IgD-negative memory B cell (primary cell): ENCODE results near the gene IL20. TPM values are rescaled to one million over a fixed set of nuclear protein-coding genes. Genes with fewer than 3 reads are reported as not detected.
"Not testable (repeated sequence)": the region's sequence is repeated elsewhere in the genome, so short reads cannot be mapped to it uniquely, and the experiment has no call there.

Experiments
- H3K27ac Mint-ChIP-seq, 3 donors: one replicate each; pipeline ENCODE4 v1.8.0; 2020 to 2022; ENCODE audit warnings: mild to moderate bottlenecking in 3 of 3, mixed read lengths in 3 of 3, moderate library complexity in 1 of 3
- H3K27me3 Mint-ChIP-seq: one replicate; pipeline ENCODE4 v1.8.0; 2021; ENCODE audit warnings: mixed read lengths
- H3K36me3 Mint-ChIP-seq: one replicate; pipeline ENCODE4 v1.8.0; 2020; ENCODE audit warnings: mild to moderate bottlenecking, mixed read lengths
- H3K4me1 Mint-ChIP-seq, 3 donors: one replicate each; pipeline ENCODE4 v1.8.0; 2020 to 2022; ENCODE audit warnings: mixed read lengths in 3 of 3, mild to moderate bottlenecking in 1 of 3
- H3K4me3 Mint-ChIP-seq, 4 donors: one replicate each; pipeline ENCODE4 v1.8.0; 2020 to 2022; ENCODE audit warnings: mild to moderate bottlenecking in 4 of 4, mixed read lengths in 4 of 4, moderate library complexity in 3 of 4
- H3K9me3 Mint-ChIP-seq, 3 donors: one replicate each; pipeline ENCODE4 v1.8.0; 2020 to 2021; ENCODE audit warnings: mixed read lengths in 3 of 3, mild to moderate bottlenecking in 1 of 3
- polyA plus RNA-seq: library from polyadenylated mRNA; unstranded; fragments of 300-500 nt; fragmentation: Illumina TruSeq; gene quantifications from one replicate; pipeline ENCODE4 v1.2.3, GENCODE V29; 2021

IL20 gene
- polyA plus RNA-seq, 1 donor from 2014 or later: not detected

DNA sequence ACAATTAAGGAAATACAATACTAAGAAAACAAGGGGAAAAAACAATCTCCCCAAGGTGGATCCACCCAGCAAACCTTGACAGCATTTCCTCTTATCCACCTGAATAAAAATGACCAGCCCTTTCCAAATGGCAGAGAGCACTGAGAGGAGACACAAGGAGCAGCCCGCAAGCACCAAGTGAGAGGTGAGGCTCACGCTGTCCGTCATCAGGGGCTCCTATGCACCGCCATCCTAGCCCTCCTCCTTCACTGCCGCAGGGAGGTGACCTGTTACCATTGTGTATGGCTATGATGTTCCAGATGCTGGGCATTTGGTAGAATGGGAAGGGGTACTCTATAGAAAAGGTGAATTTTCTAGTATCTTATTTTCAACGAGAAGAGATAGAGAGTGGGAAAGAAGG lies 31.2 kb upstream of the IL20 start:
- peaks cover 7% of the 10 kb centered on the region for H3K27me3 Mint-ChIP-seq
- H3K27ac Mint-ChIP-seq: peak overlapping the region in 1 of 3 donors; percentile 75
- H3K4me1 Mint-ChIP-seq: peaks cover 28 to 43% (median 39%) of the 10 kb centered on the region in 3 donors
- H3K36me3 Mint-ChIP-seq: no peaks in the 10 kb centered on the region
- H3K9me3 Mint-ChIP-seq: no peaks in the 10 kb centered on the region
- peak overlapping the region in 1 of 4 donors; percentile 43 for H3K4me3 Mint-ChIP-seq

DNA sequence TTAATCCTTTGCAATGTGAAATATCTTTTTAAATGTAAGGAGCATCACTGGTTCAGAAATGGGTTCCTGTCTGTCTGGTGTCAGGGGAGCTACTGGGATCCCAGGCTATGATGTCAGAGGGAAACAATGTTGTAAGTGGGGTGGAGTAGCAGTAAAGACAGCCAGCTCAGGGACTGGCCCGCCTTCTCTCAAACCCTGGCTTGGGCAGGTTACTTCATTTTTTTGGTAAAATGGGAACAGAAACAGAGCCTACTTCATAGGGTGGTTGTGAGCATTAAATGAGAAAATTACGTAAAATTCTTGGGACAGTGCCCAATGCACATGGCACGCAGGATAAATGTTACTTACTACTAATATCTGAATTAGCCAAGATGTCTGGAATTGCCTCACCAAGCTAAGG lies 30.7 kb upstream of the IL20 start:
- Mint-ChIP-seq H3K27me3 (peaks cover 7% of the 10 kb centered on the region), H3K36me3 (no peaks in the 10 kb centered on the region), H3K4me3 (peak overlapping the region in 1 of 4 donors; percentile 53), H3K4me1 (peaks cover 23 to 39% (median 34%) of the 10 kb centered on the region in 3 donors), H3K27ac (peak overlapping the region in 1 of 3 donors; percentile 75), H3K9me3 (no peaks in the 10 kb centered on the region)

DNA sequence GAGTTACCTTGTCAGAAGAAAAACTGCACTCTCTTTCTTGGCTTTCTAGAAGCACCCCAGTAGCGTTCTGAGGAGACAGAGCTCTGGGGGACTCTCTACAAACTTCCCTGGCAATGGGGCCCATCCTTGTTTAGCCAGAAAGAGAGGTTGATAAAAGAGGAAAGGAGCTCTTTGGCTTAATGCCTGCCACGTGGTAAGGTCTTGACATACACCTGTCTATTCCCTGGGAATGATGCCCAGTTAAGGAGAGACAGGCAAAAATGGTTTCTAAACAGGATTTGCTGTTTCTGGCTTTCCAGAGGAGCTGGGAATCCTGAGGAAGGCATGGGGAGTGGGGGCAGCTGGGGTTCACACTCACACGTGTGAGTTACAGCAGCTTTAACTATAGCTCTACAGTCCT lies 30.2 kb upstream of the IL20 start:
- Mint-ChIP-seq H3K27me3 (peaks cover 6% of the 10 kb centered on the region), H3K36me3 (no peaks in the 10 kb centered on the region), H3K4me3 (peak overlapping the region in 1 of 4 donors; percentile 53), H3K4me1 (peaks cover 19 to 34% (median 29%) of the 10 kb centered on the region in 3 donors), H3K9me3 (no peaks in the 10 kb centered on the region), H3K27ac (no peak overlapping the region)

DNA sequence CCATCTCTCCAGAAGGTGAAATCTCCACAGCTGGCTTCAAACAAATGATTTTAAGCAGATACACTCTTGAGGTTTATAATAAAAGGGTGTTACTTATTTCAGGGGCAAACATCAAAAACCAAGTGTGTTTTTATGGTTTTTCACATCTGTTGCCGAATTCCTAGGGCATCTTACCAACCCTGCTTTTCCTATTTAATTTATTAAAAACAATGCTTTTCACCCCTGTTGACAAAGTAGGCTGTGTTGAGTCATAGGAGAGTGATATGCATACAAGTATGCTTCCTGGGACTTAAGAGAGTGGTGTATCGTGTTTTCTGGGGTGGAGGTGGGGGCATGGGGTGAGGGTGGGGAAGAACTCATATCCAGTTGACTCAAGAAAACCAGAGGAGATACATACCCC lies 29.3 kb upstream of the IL20 start:
- Mint-ChIP-seq H3K9me3 (no peaks in the 10 kb centered on the region), H3K27ac (no peak overlapping the region), H3K36me3 (no peaks in the 10 kb centered on the region), H3K4me1 (peaks cover 19 to 29% (median 29%) of the 10 kb centered on the region in 3 donors), H3K4me3 (no peak overlapping the region), H3K27me3 (peaks cover 6% of the 10 kb centered on the region)

DNA sequence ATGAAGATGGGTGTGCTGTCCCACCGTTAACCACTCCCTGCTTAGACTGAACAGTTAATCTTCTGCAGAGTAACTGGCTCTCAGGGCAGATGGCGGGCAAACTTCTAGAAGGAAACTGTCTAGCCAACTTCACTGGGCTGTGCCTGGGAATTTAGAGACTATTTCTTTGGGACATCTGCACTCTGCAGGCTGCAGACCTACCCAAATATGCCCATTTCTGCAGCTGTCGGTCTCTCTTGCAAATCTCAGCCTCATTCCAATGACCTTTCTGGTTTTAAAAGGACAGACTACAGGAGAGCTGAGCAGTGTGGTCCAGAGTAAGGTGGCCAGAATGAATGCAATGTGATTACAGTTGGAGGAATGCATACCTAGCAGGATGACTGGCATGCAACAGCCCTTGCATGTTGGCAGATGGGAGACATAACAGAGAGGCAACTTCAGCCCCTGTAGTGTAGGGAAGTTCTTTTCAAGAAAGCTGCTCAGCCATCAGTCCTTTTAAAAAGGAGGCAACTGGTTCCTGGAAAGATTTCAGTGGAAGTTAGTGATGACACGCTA lies 26.3 kb upstream of the IL20 start:
- Mint-ChIP-seq H3K4me1 (peaks cover 5 to 8% (median 6%) of the 10 kb centered on the region in 3 donors), H3K27me3 (peaks cover 6% of the 10 kb centered on the region), H3K9me3 (no peaks in the 10 kb centered on the region), H3K36me3 (no peaks in the 10 kb centered on the region), H3K27ac (no peak overlapping the region), H3K4me3 (no peak overlapping the region)

DNA sequence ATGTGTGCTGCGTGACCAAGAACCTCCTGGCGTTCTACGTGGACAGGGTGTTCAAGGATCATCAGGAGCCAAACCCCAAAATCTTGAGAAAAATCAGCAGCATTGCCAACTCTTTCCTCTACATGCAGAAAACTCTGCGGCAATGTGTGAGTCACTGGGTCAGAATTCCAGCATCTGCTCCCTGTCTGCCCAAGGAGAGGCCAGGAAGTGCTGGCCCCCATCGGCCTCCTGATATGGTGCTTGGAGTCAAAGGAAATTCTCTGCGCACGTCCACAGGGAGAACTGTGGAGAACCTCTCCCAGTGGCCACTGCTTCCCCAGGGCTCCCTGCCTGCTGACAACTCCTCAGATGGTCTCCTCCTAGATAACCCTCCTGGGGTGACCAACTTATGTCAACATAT lies 25.6 kb upstream of the IL20 start:
- Mint-ChIP-seq H3K27me3 (peaks cover 2% of the 10 kb centered on the region), H3K27ac (no peak overlapping the region), H3K36me3 (no peaks in the 10 kb centered on the region), H3K4me1 (peaks cover 0 to 1% (median under 1%) of the 10 kb centered on the region in 3 donors), H3K9me3 (no peaks in the 10 kb centered on the region), H3K4me3 (no peak overlapping the region)

DNA sequence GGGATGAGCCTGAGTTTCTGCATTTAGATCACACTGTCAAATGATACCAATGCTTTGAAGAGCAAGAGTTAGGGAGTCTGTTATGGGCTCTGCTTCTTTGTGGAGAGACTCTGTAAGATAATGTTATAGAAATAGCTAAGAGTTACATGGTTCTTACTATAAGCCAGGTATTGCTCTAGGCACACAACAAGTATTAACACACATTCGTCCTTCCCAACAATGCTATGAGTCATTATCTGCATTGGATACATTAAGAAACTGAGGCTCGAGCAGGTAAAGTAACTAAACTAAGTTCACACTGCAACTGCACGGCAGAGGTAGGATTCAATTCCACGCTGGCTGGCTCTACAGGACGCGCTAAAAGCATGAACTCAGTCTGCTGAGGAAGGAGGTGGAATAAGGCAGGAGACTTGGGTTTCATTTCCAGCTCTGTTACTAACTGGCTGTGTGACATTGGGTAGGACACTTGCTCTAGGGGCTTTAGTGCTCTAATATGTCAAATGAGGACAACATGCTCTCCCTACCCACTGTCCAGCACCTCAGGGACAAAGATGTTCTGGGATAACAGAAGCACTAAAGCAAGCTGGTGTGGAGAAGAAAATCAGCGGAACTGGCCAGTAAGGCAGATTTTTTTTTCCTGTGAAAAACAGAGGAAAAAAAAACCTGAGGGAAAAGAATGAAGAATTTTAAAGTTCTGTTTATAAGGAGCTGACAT lies 23.7 kb upstream of the IL20 start:
- H3K36me3 Mint-ChIP-seq: no peaks in the 10 kb centered on the region
- H3K9me3 Mint-ChIP-seq: no peaks in the 10 kb centered on the region
- peaks cover 2% of the 10 kb centered on the region for H3K27me3 Mint-ChIP-seq
- no peaks in the 10 kb centered on the region for H3K4me1 Mint-ChIP-seq
- no peak overlapping the region for H3K27ac Mint-ChIP-seq
- H3K4me3 Mint-ChIP-seq: no peak overlapping the region

DNA sequence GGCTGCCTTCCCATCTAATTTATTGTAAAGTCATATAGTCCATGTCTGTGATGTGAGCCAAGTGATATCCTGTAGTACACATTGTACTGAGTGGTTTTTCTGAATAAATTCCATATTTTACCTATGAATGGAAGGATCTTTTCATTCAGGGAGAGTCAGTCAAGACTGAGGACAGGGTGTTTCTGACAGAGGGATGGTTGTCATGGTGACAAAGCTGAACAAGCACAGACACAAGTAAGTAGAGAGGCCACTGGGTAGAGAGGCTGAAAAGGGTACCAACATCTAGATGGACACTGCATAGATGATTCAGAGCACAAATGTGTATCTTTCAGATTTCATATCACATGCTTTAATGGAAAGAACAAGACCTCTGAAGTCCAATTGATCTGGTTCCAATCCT lies 22.6 kb upstream of the IL20 start:
- no peak overlapping the region for H3K4me3 Mint-ChIP-seq
- H3K27me3 Mint-ChIP-seq: peaks cover under 1% of the 10 kb centered on the region
- no peaks in the 10 kb centered on the region for H3K36me3 Mint-ChIP-seq
- no peaks in the 10 kb centered on the region for H3K4me1 Mint-ChIP-seq
- H3K9me3 Mint-ChIP-seq: no peaks in the 10 kb centered on the region
- H3K27ac Mint-ChIP-seq: no peak overlapping the region

DNA sequence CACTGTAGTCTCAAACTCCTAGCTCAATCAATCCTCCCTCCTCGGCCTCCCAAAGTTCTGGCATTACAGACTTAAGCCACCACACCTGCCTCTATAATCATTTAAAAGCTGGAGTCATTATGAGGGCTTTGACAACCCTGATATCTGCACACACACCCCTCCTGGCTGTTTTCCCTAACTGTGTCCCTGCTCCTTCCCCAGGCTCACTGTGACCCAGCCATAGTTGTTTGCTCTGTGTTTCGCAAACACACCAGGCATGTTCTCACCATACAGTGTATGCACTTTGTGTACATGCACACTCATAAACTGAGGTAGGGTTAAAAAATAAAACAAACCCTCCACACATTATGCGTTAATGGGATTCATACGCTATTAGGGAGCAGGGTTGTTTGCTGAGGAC lies 21.8 kb upstream of the IL20 start:
- no peaks in the 10 kb centered on the region for H3K9me3 Mint-ChIP-seq

DNA sequence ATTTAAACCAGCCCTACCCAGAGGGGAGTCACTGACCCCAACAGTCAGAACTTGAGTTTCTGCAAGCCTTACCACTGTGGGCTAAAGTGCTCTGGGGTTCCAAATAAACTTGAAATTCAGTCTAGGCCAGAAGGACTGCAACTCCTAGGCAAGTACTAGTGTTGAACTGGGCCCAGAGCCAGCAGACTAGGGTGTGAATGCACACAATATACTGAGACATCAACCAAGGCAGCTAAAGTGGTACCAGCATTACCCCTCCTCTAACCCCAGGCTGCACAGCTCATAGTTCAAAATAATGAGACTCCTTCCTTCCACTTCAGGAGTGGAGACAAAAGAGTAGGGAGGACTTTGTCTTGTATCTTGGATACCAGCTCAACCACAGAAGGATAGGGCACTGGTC lies 18.9 kb upstream of the IL20 start:
- Mint-ChIP-seq H3K27ac (no peak overlapping the region), H3K4me1 (no peaks in the 10 kb centered on the region), H3K27me3 (peaks cover 16% of the 10 kb centered on the region), H3K36me3 (peaks cover 1% of the 10 kb centered on the region), H3K4me3 (no peak overlapping the region), H3K9me3 (no peaks in the 10 kb centered on the region)

More for the DNA sequence above, 21.8 kb upstream of the IL20 start:
- Mint-ChIP-seq H3K4me3 (no peak overlapping the region), H3K27ac (no peak overlapping the region), H3K4me1 (no peaks in the 10 kb centered on the region), H3K27me3 (peaks cover 5% of the 10 kb centered on the region), H3K36me3 (no peaks in the 10 kb centered on the region)

DNA sequence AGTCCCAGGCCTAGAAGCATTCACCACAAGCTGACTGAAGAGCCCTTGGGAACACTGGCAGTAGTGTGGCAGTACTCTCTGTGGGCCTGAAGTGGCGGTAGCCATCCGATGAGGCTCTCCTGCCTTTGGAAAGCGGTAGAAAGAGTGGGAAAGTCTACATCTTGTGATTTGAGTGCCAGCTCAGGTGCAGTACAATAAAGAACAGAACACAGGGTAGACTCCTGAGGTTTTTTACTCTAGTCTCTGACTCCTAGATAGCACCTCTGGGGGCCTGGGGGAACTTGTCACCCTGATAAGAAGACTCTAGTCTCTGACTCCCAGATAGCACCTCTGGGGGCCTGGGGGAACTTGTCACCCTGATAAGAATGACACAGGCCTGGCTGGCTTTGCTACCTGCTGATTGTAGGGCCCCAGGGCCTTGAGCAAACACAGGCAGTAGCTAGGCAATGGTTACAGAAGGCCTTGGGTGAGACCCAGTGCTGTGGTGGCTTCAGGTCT lies 18.0 kb upstream of the IL20 start:
- Mint-ChIP-seq H3K4me3 (no peak overlapping the region), H3K27me3 (peaks cover 19% of the 10 kb centered on the region), H3K36me3 (peaks cover 1% of the 10 kb centered on the region), H3K9me3 (no peaks in the 10 kb centered on the region), H3K27ac (no peak overlapping the region), H3K4me1 (no peaks in the 10 kb centered on the region)

DNA sequence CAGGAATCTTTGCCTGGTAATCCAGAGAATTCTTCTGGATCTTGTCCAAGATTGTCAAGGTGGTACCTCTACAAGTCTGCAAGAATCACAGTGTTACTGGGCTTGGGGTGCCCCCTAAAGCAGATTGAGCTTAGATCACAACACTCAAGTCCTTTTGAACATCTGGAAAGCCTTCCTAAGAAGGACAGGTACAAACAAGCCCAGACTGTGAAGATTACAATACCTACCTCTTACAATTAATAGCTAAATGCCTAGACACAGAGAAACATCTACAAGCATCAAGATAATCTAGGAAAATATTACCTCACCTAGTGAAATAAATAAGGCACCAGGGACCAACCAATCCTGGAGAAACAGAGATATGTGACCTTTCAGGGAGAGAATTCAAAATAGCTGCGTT lies 17.5 kb upstream of the IL20 start:
- Mint-ChIP-seq H3K27me3 (peaks cover 19% of the 10 kb centered on the region), H3K4me3 (no peak overlapping the region), H3K4me1 (no peaks in the 10 kb centered on the region), H3K36me3 (peaks cover 1% of the 10 kb centered on the region), H3K9me3 (no peaks in the 10 kb centered on the region), H3K27ac (no peak overlapping the region)

DNA sequence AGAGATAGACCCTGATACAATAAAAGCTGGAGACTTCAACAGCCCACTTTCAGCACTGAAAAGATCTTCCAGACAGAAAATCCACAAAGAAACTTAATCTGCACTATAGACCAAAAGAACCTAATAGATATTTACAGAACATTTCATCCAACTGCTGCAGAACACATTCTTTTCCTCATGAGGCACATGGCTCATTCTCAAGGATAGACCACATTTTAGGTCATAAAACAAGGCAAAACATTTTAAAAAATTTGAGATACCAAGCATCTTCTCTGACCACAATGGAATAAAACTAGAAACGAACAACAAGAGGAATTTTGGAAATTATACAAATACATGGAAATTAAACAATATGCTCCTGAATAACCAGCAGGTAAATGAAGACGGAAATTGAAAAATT lies 15.0 kb upstream of the IL20 start:
- H3K4me1 Mint-ChIP-seq: no peaks in the 10 kb centered on the region
- H3K4me3 Mint-ChIP-seq: no peak overlapping the region
- H3K9me3 Mint-ChIP-seq: peaks cover 0 to 5% (median 2%) of the 10 kb centered on the region in 3 donors
- H3K36me3 Mint-ChIP-seq: peaks cover 1% of the 10 kb centered on the region
- no peak overlapping the region for H3K27ac Mint-ChIP-seq
- peaks cover 19% of the 10 kb centered on the region for H3K27me3 Mint-ChIP-seq

DNA sequence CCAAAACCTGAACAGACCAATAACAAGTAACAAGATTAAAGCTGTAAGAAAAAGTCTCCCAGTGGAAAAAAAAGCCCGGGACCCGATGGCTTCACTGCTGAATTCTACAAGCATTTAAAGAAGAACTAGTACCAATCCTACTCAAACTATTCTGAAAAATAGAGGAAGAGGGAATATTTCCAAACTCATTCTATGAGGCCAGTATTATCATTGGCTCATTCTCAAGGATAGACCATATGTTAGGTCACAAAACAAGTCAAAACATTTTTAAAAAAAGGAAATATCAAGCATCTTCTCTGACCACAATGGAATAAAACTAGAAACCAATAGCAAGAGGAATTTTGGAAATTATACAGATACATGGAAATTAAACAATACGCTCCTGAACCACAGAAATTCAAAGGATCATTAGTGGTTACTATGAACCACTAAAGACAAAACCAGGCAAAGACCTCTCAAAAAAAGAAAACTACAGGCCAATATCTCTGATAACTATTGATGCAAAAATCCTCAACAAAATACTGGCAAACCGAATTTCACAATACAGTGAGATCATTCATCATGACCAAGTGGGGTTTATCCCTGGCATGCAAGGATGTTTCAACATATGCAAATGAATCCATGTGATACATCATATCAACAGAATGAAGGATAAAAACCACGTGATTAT lies 13.9 kb upstream of the IL20 start:
- no peak overlapping the region for H3K4me3 Mint-ChIP-seq
- peaks cover 0 to 5% (median 2%) of the 10 kb centered on the region in 3 donors for H3K9me3 Mint-ChIP-seq
- H3K27ac Mint-ChIP-seq: no peak overlapping the region
- H3K27me3 Mint-ChIP-seq: peaks cover 19% of the 10 kb centered on the region
- peaks cover 1% of the 10 kb centered on the region for H3K36me3 Mint-ChIP-seq
- no peaks in the 10 kb centered on the region for H3K4me1 Mint-ChIP-seq

DNA sequence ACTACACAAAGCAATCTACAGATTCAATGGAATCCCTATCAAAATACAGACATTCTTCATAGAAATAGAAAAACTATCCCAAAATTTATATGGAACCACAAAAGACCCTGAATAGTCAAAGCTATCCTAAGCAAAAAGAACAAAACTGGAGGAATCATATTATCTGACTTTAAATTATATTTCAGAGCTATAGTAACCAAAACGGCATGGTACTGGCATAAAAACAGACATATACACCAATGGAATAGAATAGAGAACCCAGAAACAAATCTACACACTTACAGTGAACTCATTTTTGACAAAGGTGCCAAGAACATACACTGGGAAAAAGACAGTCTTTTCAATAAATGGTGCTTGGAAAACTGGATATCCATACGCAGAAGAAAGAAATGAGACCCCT lies 12.8 kb upstream of the IL20 start:
- not testable (repeated sequence) for H3K4me1 Mint-ChIP-seq, H3K9me3 Mint-ChIP-seq, H3K4me3 Mint-ChIP-seq, H3K27ac Mint-ChIP-seq, H3K36me3 Mint-ChIP-seq
- peaks cover 19% of the 10 kb centered on the region for H3K27me3 Mint-ChIP-seq
